H9 (cell line): ENCODE measurements around the gene MOBP. TPM values are rescaled to one million over a fixed set of nuclear protein-coding genes. Genes with fewer than 3 reads are reported as not detected.

ENCODE experiments used
- DNase-seq: peaks from one replicate; pipeline ENCODE4 v3.0.0-alpha.2; 2017
- H2AFZ ChIP-seq: one replicate; pipeline ENCODE4 v1.6.1; 2013; ENCODE audit warnings: mild to moderate bottlenecking, low read length, control low read depth, moderate library complexity
- H2AK5ac ChIP-seq: 2 replicates; pipeline ENCODE4 v1.6.1; 2013; ENCODE audit warnings: low read length, control low read depth, mixed read lengths; ENCODE audit not compliant: insufficient read length
- H2BK120ac ChIP-seq: one replicate; pipeline ENCODE4 v1.6.1; 2013; ENCODE audit warnings: low read depth, mild to moderate bottlenecking, low read length, control low read depth, inconsistent platforms; ENCODE audit not compliant: poor library complexity, severe bottlenecking
- H2BK12ac ChIP-seq: 2 replicates; pipeline ENCODE4 v1.6.1; 2013; ENCODE audit warnings: low read length, control low read depth, mixed read lengths, low read depth; ENCODE audit not compliant: insufficient read length
- H2BK15ac ChIP-seq: 2 replicates; pipeline ENCODE4 v1.6.1; 2013; ENCODE audit warnings: low read depth, low read length, control low read depth
- H2BK20ac ChIP-seq: one replicate; pipeline ENCODE4 v1.6.1; 2013; ENCODE audit warnings: low read depth, mild to moderate bottlenecking, low read length, control low read depth, inconsistent platforms; ENCODE audit not compliant: poor library complexity, severe bottlenecking
- H2BK5ac ChIP-seq: 2 replicates; pipeline ENCODE4 v1.6.1; 2013; ENCODE audit warnings: low read length, control low read depth, mixed read lengths; ENCODE audit not compliant: insufficient read length
- H3K14ac ChIP-seq: 2 replicates; pipeline ENCODE4 v1.6.1; 2013; ENCODE audit warnings: low read length, control low read depth; ENCODE audit not compliant: insufficient read depth
- H3K18ac ChIP-seq: 2 replicates; pipeline ENCODE4 v1.6.1; 2013; ENCODE audit warnings: low read depth, mild to moderate bottlenecking, mixed read lengths, low read length, control low read depth; ENCODE audit not compliant: insufficient read length
- H3K23ac ChIP-seq: 2 replicates; pipeline ENCODE4 v1.6.1; 2013; ENCODE audit warnings: low read length, control low read depth, mixed read lengths, low read depth; ENCODE audit not compliant: insufficient read length
- H3K23me2 ChIP-seq: 2 replicates; pipeline ENCODE4 v1.6.1; 2013; ENCODE audit warnings: low read depth, mild to moderate bottlenecking, mixed read lengths, low read length, control low read depth; ENCODE audit not compliant: insufficient read length, poor library complexity, severe bottlenecking
- H3K27ac ChIP-seq: 2 replicates; pipeline ENCODE4 v1.5.1; 2013; ENCODE audit warnings: low read length, control low read depth, mixed read lengths, low read depth; ENCODE audit not compliant: insufficient read length
- H3K27me3 ChIP-seq: 2 replicates; pipeline ENCODE4 v1.6.1; 2013; ENCODE audit warnings: low read length, control low read depth, inconsistent platforms; ENCODE audit not compliant: insufficient read depth
- H3K4ac ChIP-seq: 2 replicates; pipeline ENCODE4 v1.6.1; 2013; ENCODE audit warnings: low read depth, mild to moderate bottlenecking, control low read depth, inconsistent platforms, low read length, moderate library complexity
- H3K4me1 ChIP-seq: 2 replicates; pipeline ENCODE4 v1.6.1; 2013; ENCODE audit warnings: low read length, control low read depth, inconsistent platforms; ENCODE audit not compliant: insufficient read depth
- H3K4me2 ChIP-seq: 2 replicates; pipeline ENCODE4 v1.6.1; 2013; ENCODE audit warnings: low read length, control low read depth, mixed read lengths; ENCODE audit not compliant: insufficient read length, insufficient read depth
- H3K56ac ChIP-seq: 2 replicates; pipeline ENCODE4 v1.6.1; 2013; ENCODE audit warnings: low read depth, mild to moderate bottlenecking, mixed read lengths, low read length, control low read depth; ENCODE audit not compliant: insufficient read length
- H3K79me1 ChIP-seq: 2 replicates; pipeline ENCODE4 v1.6.1; 2013; ENCODE audit warnings: low read depth, mild to moderate bottlenecking, moderate library complexity, low read length, control low read depth, inconsistent platforms; ENCODE audit not compliant: insufficient read depth, poor library complexity, severe bottlenecking
- H3K79me2 ChIP-seq: 2 replicates; pipeline ENCODE4 v1.6.1; 2013; ENCODE audit warnings: low read length, control low read depth, inconsistent platforms; ENCODE audit not compliant: insufficient read depth
- H3K9ac ChIP-seq: 2 replicates; pipeline ENCODE4 v1.6.1; 2013; ENCODE audit warnings: low read length, control low read depth, mixed read lengths; ENCODE audit not compliant: insufficient read length; ENCODE audit errors: extremely low read depth
- H3K9me3 ChIP-seq: one replicate; pipeline ENCODE4 v1.6.1; 2013; ENCODE audit warnings: low read depth, low read length, inconsistent platforms; ENCODE audit not compliant: control insufficient read depth
- H3T11ph ChIP-seq: one replicate; pipeline ENCODE4 v1.6.1; 2013; ENCODE audit warnings: mild to moderate bottlenecking, low read length, control low read depth, inconsistent platforms
- H4K20me1 ChIP-seq: one replicate; pipeline ENCODE4 v1.6.1; 2013; ENCODE audit not compliant: control insufficient read depth, insufficient read length, insufficient read depth
- H4K5ac ChIP-seq: 2 replicates; pipeline ENCODE4 v1.6.1; 2013; ENCODE audit warnings: low read depth, mild to moderate bottlenecking, mixed read lengths, low read length, control low read depth; ENCODE audit not compliant: insufficient read length
- H4K8ac ChIP-seq: replicated peaks from 2 replicates; pipeline ENCODE4 v1.6.1; 2013; ENCODE audit warnings: low read length, control low read depth, mixed read lengths, low read depth; ENCODE audit not compliant: insufficient read length
- H4K91ac ChIP-seq: 2 replicates; pipeline ENCODE4 v1.6.1; 2013; ENCODE audit warnings: low read depth, mild to moderate bottlenecking, moderate library complexity, mixed read lengths, low read length, control low read depth; ENCODE audit not compliant: insufficient read length
- H3K27ac Mint-ChIP-seq, 3 experiments: 2 replicates in 2 of 3; 3 replicates in 1 of 3; pipeline ENCODE4 v1.8.0; 2020 to 2021; ENCODE audit warnings: mixed read lengths in 3 of 3, mild to moderate bottlenecking in 1 of 3, moderate library complexity in 1 of 3
- H3K27me3 Mint-ChIP-seq: 2 replicates; pipeline ENCODE4 v1.8.0; 2021; ENCODE audit warnings: low read depth, mild to moderate bottlenecking, moderate library complexity, mixed read lengths
- H3K36me3 Mint-ChIP-seq, 3 experiments: 2 replicates in 2 of 3; 3 replicates in 1 of 3; pipeline ENCODE4 v1.8.0; 2020 to 2021; ENCODE audit warnings: low read depth in 3 of 3, mixed read lengths in 3 of 3; ENCODE audit not compliant: insufficient read depth in 1 of 3
- H3K4me1 Mint-ChIP-seq, 2 experiments: 2 replicates each; pipeline ENCODE4 v1.8.0; 2020; ENCODE audit warnings: mixed read lengths in 2 of 2
- H3K4me3 Mint-ChIP-seq, 2 experiments: 2 replicates in 1 of 2; 3 replicates in 1 of 2; pipeline ENCODE4 v1.8.0; 2020 to 2021; ENCODE audit warnings: mild to moderate bottlenecking in 2 of 2, mixed read lengths in 2 of 2, moderate library complexity in 1 of 2
- H3K9me3 Mint-ChIP-seq, 2 experiments: 2 replicates in 1 of 2; 3 replicates in 1 of 2; pipeline ENCODE4 v1.8.0; 2020; ENCODE audit warnings: mild to moderate bottlenecking in 2 of 2, mixed read lengths in 2 of 2, moderate library complexity in 1 of 2
- WGBS: extraction: QIAGEN DNeasy Blood & Tissue Kit; methylation state at CpG from one replicate; pipeline ENCODE4 v1.1.7; 2013; ENCODE audit warnings: missing lambda C conversion rate, low lambda C conversion rate, mixed read lengths; ENCODE audit not compliant: insufficient read length; ENCODE audit errors: extremely low coverage; 5-methylcytosine and 5-hydroxymethylcytosine counted together
- total RNA-seq: library from RNA; stranded (reverse); gene quantifications from 2 replicates; pipeline ENCODE4 v1.2.1, GENCODE V29; 2021
- TF ChIP-seq, protein P1 (sequence below): fragments of 200-600 bp; sonication (generic); conservative IDR thresholded peaks from 3 replicates; pipeline ENCODE4 v1.8.0; 2021; ENCODE audit warnings: antibody characterized with exemption, mild to moderate bottlenecking

MOBP gene
- total RNA-seq, 1 experiment from 2014 or later, result not detected

DNA sequence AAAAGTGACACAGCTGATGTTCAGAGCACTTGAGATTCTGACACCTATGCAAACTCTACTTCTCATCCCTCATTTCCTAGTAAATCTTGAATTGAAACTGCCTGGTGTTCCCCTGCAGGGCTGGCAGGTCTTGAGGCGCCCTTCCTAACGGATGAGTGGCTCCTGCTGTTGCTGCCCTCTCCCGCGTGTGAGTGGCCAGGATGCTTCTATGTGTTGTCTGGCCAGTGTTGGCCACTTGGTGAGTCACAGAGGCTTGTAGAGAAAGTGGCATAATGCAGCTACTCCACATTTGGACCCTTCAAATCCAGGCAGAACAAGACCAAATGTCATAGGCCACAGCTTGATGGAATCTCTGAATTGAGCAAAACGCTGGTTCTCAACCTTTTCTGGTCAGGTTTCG is 63.6 kb downstream of the MOBP start:
- Histone ChIP-seq H3K79me2 (no peaks in the 10 kb centered on the region), H2BK5ac (no peak overlapping the region), H3T11ph (no peak overlapping the region), H3K4me2 (no peak overlapping the region), H3K14ac (no peak overlapping the region), H4K8ac (no peak overlapping the region), H2BK20ac (no peak overlapping the region), H3K23me2 (no peaks in the 10 kb centered on the region), H3K9ac (no peak overlapping the region), H3K79me1 (no peaks in the 10 kb centered on the region), H3K56ac (no peak overlapping the region), H3K4ac (no peak overlapping the region), H4K20me1 (no peaks in the 10 kb centered on the region), H3K27me3 (no peaks in the 10 kb centered on the region), H2BK12ac (no peak overlapping the region), H3K9me3 (no peaks in the 10 kb centered on the region), H2BK120ac (no peak overlapping the region), H3K23ac (no peak overlapping the region), H3K4me1 (peaks cover 2% of the 10 kb centered on the region; the same call in 1 of the 2 replicates), H2BK15ac (no peak overlapping the region), H2AFZ (no peak overlapping the region), H4K91ac (no peak overlapping the region), H3K27ac (no peak overlapping the region), H4K5ac (no peak overlapping the region), H2AK5ac (no peak overlapping the region), H3K18ac (no peak overlapping the region)
- H3K4me1 Mint-ChIP-seq, result peaks cover 7 to 18% of the 10 kb centered on the region in 2 experiments
- TF ChIP-seq, protein P1, sequence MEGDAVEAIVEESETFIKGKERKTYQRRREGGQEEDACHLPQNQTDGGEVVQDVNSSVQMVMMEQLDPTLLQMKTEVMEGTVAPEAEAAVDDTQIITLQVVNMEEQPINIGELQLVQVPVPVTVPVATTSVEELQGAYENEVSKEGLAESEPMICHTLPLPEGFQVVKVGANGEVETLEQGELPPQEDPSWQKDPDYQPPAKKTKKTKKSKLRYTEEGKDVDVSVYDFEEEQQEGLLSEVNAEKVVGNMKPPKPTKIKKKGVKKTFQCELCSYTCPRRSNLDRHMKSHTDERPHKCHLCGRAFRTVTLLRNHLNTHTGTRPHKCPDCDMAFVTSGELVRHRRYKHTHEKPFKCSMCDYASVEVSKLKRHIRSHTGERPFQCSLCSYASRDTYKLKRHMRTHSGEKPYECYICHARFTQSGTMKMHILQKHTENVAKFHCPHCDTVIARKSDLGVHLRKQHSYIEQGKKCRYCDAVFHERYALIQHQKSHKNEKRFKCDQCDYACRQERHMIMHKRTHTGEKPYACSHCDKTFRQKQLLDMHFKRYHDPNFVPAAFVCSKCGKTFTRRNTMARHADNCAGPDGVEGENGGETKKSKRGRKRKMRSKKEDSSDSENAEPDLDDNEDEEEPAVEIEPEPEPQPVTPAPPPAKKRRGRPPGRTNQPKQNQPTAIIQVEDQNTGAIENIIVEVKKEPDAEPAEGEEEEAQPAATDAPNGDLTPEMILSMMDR, result no peak
- H3K9me3 Mint-ChIP-seq, result no peaks in the 10 kb centered on the region
- DNase-seq, result no peak
- no peaks in the 10 kb centered on the region for H3K36me3 Mint-ChIP-seq
- peaks cover 1% of the 10 kb centered on the region; the same call in 1 of the 2 replicates for H3K27me3 Mint-ChIP-seq
- H3K27ac Mint-ChIP-seq, result no peak overlapping the region
- WGBS, result no CpG with 5 or more reads among the region's 6 CpGs
- H3K4me3 Mint-ChIP-seq, result no peak overlapping the region
